SK-N-SH (cell line): Measurements from ENCODE around the gene SPOCK3. TPM values are rescaled to one million over a fixed set of nuclear protein-coding genes. Genes with fewer than 3 reads are reported as not detected.

Source experiments
- CTCF ChIA-PET: fragments of 300-600, 350-600 bp; formaldehyde crosslinking; extraction: SDS; loops from one replicate; lab custom pipeline; 2021; lab: Yijun Ruan, JAX
- POLR2A ChIA-PET: fragments of 350-600 bp; sonication (Branson Sonifier 250); formaldehyde crosslinking; extraction: SDS; loops from one replicate; lab custom pipeline; 2020; ENCODE audit warnings: antibody characterized with exemption, inconsistent platforms; lab: Yijun Ruan, JAX
- DNase-seq: peaks from one replicate; pipeline ENCODE4 v3.0.0; 2012
- H2AFZ ChIP-seq: fragments of 200-600 bp; sonication (generic); 2 replicates; pipeline ENCODE4 v1.8.1; 2016; ENCODE audit warnings: antibody characterized with exemption, mild to moderate bottlenecking, low read depth
- H3F3A ChIP-seq: fragments of 200-600 bp; sonication (generic); replicated peaks from 2 replicates; pipeline ENCODE3; 2016; ENCODE audit warnings: antibody characterized with exemption, mild to moderate bottlenecking; ENCODE audit not compliant: insufficient read depth
- H3K27ac ChIP-seq, 2 experiments: fragments of 200-500 bp in 1 of 2; fragments of 200-600 bp in 1 of 2; sonication (Bioruptor generic) in 1 of 2; sonication (generic), shearing (Covaris generic) in 1 of 2; 2 replicates each; pipeline versions ENCODE4 v1.5.1 to v1.6.1; 2014 to 2016; ENCODE audit warnings: low read depth in 2 of 2, inconsistent platforms in 1 of 2, low read length in 1 of 2, mild to moderate bottlenecking in 1 of 2, mixed read lengths in 1 of 2
- H3K27me3 ChIP-seq: fragments of 200-600 bp; sonication (generic), shearing (Covaris generic); 2 replicates; pipeline ENCODE4 v1.6.1; 2016; ENCODE audit warnings: mixed run types; ENCODE audit not compliant: insufficient read depth
- H3K36me3 ChIP-seq, 2 experiments: fragments of 200-500 bp in 1 of 2; fragments of 200-600 bp in 1 of 2; sonication (Bioruptor generic) in 1 of 2; sonication (generic) in 1 of 2; replicated peaks in 1 of 2; 2 replicates each; pipeline versions ENCODE3 to v1.5.1; 2014 to 2016; ENCODE audit warnings: low read length in 1 of 2, mild to moderate bottlenecking in 1 of 2; ENCODE audit not compliant: insufficient read depth in 2 of 2, control insufficient read depth in 1 of 2
- H3K4me1 ChIP-seq, 2 experiments: fragments of 200-500 bp in 1 of 2; fragments of 200-600 bp in 1 of 2; sonication (Bioruptor generic) in 1 of 2; sonication (generic), shearing (Covaris generic) in 1 of 2; 2 replicates each; pipeline versions ENCODE4 v1.5.1 to v1.6.1; 2014 to 2016; ENCODE audit warnings: low read depth in 1 of 2, low read length in 1 of 2, mixed run types in 1 of 2; ENCODE audit not compliant: insufficient read depth in 2 of 2, control insufficient read depth in 1 of 2
- H3K4me2 ChIP-seq: fragments of 200-600 bp; sonication (generic), shearing (Covaris generic); 2 replicates; pipeline ENCODE4 v1.6.1; 2017; ENCODE audit warnings: mixed run types
- H3K4me3 ChIP-seq, 2 experiments: fragments of 200-500 bp in 1 of 2; fragments of 200-600 bp in 1 of 2; sonication (Bioruptor generic) in 1 of 2; sonication (generic), shearing (Covaris generic) in 1 of 2; 2 replicates each; pipeline versions ENCODE4 v1.5.1 to v1.8.1; 2014 to 2016; ENCODE audit warnings: low read depth in 2 of 2, inconsistent platforms in 1 of 2, low read length in 1 of 2, mild to moderate bottlenecking in 1 of 2, mixed read lengths in 1 of 2, moderate library complexity in 1 of 2
- H3K79me2 ChIP-seq: fragments of 200-600 bp; sonication (generic); 2 replicates; pipeline ENCODE4 v1.8.1; 2017; ENCODE audit warnings: mild to moderate bottlenecking; ENCODE audit not compliant: insufficient read depth
- H3K9ac ChIP-seq: fragments of 200-600 bp; sonication (generic); 2 replicates; pipeline ENCODE4 v1.6.1; 2017; ENCODE audit warnings: mixed run types
- H3K9me2 ChIP-seq: fragments of 200-600 bp; sonication (generic); 2 replicates; pipeline ENCODE4 v1.6.1; 2017; ENCODE audit warnings: mixed run types
- H3K9me3 ChIP-seq: fragments of 200-600 bp; sonication (generic); 2 replicates; pipeline ENCODE4 v1.6.1; 2017; ENCODE audit warnings: mixed run types, mild to moderate bottlenecking, moderate library complexity
- H4K20me1 ChIP-seq: fragments of 200-600 bp; sonication (generic); 2 replicates; pipeline ENCODE4 v1.6.1; 2017; ENCODE audit warnings: mild to moderate bottlenecking, mixed run types; ENCODE audit not compliant: insufficient read depth
- CHD2 ChIP-seq: fragments of 150-350 bp; IDR thresholded peaks from 2 replicates; pipeline ENCODE4 v1.6.1; 2018; ENCODE audit warnings: low read length; ENCODE audit not compliant: partially characterized antibody
- ELF1 ChIP-seq: IDR thresholded peaks from 2 replicates; pipeline ENCODE4 v1.4.0; 2012
- FOSL2 ChIP-seq: IDR thresholded peaks from 2 replicates; pipeline ENCODE4 v1.4.0; 2012; ENCODE audit warnings: low read depth, mild to moderate bottlenecking, moderate library complexity, borderline replicate concordance
- FOXJ3 ChIP-seq: sonication (generic); formaldehyde crosslinking; IDR thresholded peaks from 2 replicates; pipeline ENCODE4 v1.5.1; 2020; ENCODE audit warnings: mild to moderate bottlenecking, missing genetic modification reagents
- FOXM1 ChIP-seq: IDR thresholded peaks from 2 replicates; pipeline ENCODE4 v1.4.0; 2012; ENCODE audit warnings: low read depth, mild to moderate bottlenecking
- GATA2 ChIP-seq: sonication (generic); formaldehyde crosslinking; IDR thresholded peaks from 2 replicates; pipeline ENCODE4 v1.5.0; 2020; ENCODE audit warnings: mild to moderate bottlenecking, missing genetic modification reagents
- IRF3 ChIP-seq: fragments of 150-350 bp; IDR thresholded peaks from 2 replicates; pipeline ENCODE4 v1.6.1; 2016; ENCODE audit warnings: mild to moderate bottlenecking, low read depth, low read length
- MEF2A ChIP-seq: IDR thresholded peaks from 2 replicates; pipeline ENCODE4 v1.4.0; 2012; ENCODE audit warnings: low read depth, borderline replicate concordance
- NRF1 ChIP-seq: IDR thresholded peaks from 2 replicates; pipeline ENCODE4 v1.6.1; 2012; ENCODE audit warnings: low read depth, mild to moderate bottlenecking, low read length
- PBX3 ChIP-seq: IDR thresholded peaks from 2 replicates; pipeline ENCODE4; 2012
- POLR2AphosphoS5 ChIP-seq: IDR thresholded peaks from 2 replicates; pipeline ENCODE4 v1.6.1; 2012; ENCODE audit warnings: low read depth, low read length
- RAD21 ChIP-seq: IDR thresholded peaks from 2 replicates; pipeline ENCODE4 v1.6.1; 2012; ENCODE audit warnings: mild to moderate bottlenecking, low read length
- RCOR1 ChIP-seq: fragments of 150-350 bp; IDR thresholded peaks from 2 replicates; pipeline ENCODE4 v1.6.1; 2017; ENCODE audit warnings: antibody characterized with exemption, low read length
- REST ChIP-seq: IDR thresholded peaks from 2 replicates; pipeline ENCODE4 v1.6.1; 2012; ENCODE audit warnings: mild to moderate bottlenecking, low read depth, low read length, moderate library complexity
- RFX5 ChIP-seq: IDR thresholded peaks from 2 replicates; pipeline ENCODE4 v1.6.1; 2012; ENCODE audit warnings: mild to moderate bottlenecking, improper control_type of control experiment, low read length
- SIN3A ChIP-seq: IDR thresholded peaks from 2 replicates; pipeline ENCODE4 v1.6.1; 2012; ENCODE audit warnings: low read depth, mild to moderate bottlenecking, low read length, moderate library complexity, borderline replicate concordance
- TCF12 ChIP-seq: IDR thresholded peaks from 2 replicates; pipeline ENCODE4 v1.4.0; 2012
- TEAD4 ChIP-seq: IDR thresholded peaks from 2 replicates; pipeline ENCODE4 v1.4.0; 2012; ENCODE audit warnings: mild to moderate bottlenecking, borderline replicate concordance; ENCODE audit not compliant: insufficient read depth
- USF1 ChIP-seq: IDR thresholded peaks from 2 replicates; pipeline ENCODE4 v1.4.0; 2012; ENCODE audit warnings: low read depth, borderline replicate concordance
- USF2 ChIP-seq: fragments of 150-350 bp; IDR thresholded peaks from 2 replicates; pipeline ENCODE4 v1.6.1; 2017; ENCODE audit warnings: antibody characterized with exemption, low read length, low read depth, borderline replicate concordance
- WGBS: methylation state at CpG from one replicate; pipeline ENCODE4 v1.1.6; 2017; ENCODE audit warnings: low lambda C conversion rate; 5-methylcytosine and 5-hydroxymethylcytosine counted together
- polyA plus RNA-seq, 3 experiments: library from polyadenylated mRNA; depleted of rRNA; stranded (reverse); fragments of >200 nt; gene quantifications; 2 replicates each; pipeline ENCODE4 v1.2.3, GENCODE V29; 2012

SPOCK3 gene
- polyA plus RNA-seq, 1 of the 3 experiments (the other 2 are of a cell fraction): not detected

- TF ChIP-seq REST (no peak), RAD21 (no peak), ELF1 (no peak)
- TF ChIP-seq, all 33 proteins: peak for 0
Observed at GRCh38 chr4:167003326-167003725, 231.0 kb downstream of the SPOCK3 start (continued).

GRCh38 chr4:167000141-167000852 is 234.0 kb downstream of the SPOCK3 start:
- H3K9ac ChIP-seq: no peak overlapping the region
- no peak overlapping the region for H3K27ac ChIP-seq
- ChIA-PET POLR2A (interaction anchor here (0.5 kb wide), 1 partner anchor 61 kb away, joined by 3 read pairs; no protein-coding TSS in a partner anchor), CTCF (no interaction called here)
- no peak overlapping the region for H3K4me2 ChIP-seq
- H3K9me2 ChIP-seq: no peaks in the 10 kb centered on the region
- H2AFZ ChIP-seq: no peak overlapping the region
- 32% methylated on average over 4 of the region's 4 CpGs for WGBS
- H3K4me1 ChIP-seq: no peaks in the 10 kb centered on the region
- no peak overlapping the region for H3K4me3 ChIP-seq
- DNase-seq: no peak
- no peaks in the 10 kb centered on the region for H3K9me3 ChIP-seq
- H4K20me1 ChIP-seq: no peaks in the 10 kb centered on the region
- no peaks in the 10 kb centered on the region for H3K27me3 ChIP-seq
- no peaks in the 10 kb centered on the region for H3F3A ChIP-seq
- no peaks in the 10 kb centered on the region for H3K79me2 ChIP-seq
- no peaks in the 10 kb centered on the region for H3K36me3 ChIP-seq
- TF ChIP-seq FOXJ3 (no peak), NRF1 (no peak), PBX3 (no peak), TCF12 (no peak), RCOR1 (no peak), FOSL2 (no peak), REST (no peak), FOXM1 (no peak), IRF3 (no peak), GATA2 (CRISPR knock-in tag) (no peak), RFX5 (no peak), ELF1 (no peak), MEF2A (no peak), USF1 (no peak), CHD2 (no peak), USF2 (no peak), SIN3A (no peak), POLR2AphosphoS5 (no peak), TEAD4 (no peak)
